GM19438 (cell line): ENCODE results near the gene XIRP2.

ENCODE experiments used
- ATAC-seq: cut with Tn5 transposase; IDR thresholded peaks from one replicate; pipeline ENCODE4 v1.9.1; 2021; ENCODE audit warnings: low read depth; ENCODE audit not compliant: unreplicated experiment

XIRP2 gene

GRCh38 chr2:167271932-167272331 is 383.7 kb downstream of the XIRP2 start:
- no peak for ATAC-seq

- ATAC-seq = no peak
Observed at GRCh38 chr2:167275046-167275445, 386.8 kb downstream of the XIRP2 start.

DNA sequence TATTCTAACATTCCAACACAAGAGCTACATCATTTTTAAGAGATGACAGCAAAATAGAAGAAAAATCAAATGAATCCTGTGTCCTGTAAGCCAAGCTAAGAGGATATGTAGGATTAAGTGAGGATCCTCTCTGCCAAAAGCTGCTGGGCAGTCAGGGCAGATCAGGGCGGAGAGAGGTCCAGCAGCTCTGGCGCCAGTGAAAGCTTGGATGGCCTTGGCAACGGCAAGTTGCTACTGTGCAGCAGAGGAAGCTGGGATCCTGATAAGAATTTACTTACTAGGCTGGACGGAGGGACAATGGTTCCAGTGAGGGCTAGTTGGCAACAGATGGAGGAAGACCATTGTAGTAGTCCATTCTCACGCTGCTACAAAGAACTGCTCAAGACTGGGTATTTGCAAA is 391.5 kb downstream of the XIRP2 start:
- no peak for ATAC-seq

GRCh38 chr2:167287212-167287611 is 398.9 kb downstream of the XIRP2 start:
- no peak for ATAC-seq

DNA sequence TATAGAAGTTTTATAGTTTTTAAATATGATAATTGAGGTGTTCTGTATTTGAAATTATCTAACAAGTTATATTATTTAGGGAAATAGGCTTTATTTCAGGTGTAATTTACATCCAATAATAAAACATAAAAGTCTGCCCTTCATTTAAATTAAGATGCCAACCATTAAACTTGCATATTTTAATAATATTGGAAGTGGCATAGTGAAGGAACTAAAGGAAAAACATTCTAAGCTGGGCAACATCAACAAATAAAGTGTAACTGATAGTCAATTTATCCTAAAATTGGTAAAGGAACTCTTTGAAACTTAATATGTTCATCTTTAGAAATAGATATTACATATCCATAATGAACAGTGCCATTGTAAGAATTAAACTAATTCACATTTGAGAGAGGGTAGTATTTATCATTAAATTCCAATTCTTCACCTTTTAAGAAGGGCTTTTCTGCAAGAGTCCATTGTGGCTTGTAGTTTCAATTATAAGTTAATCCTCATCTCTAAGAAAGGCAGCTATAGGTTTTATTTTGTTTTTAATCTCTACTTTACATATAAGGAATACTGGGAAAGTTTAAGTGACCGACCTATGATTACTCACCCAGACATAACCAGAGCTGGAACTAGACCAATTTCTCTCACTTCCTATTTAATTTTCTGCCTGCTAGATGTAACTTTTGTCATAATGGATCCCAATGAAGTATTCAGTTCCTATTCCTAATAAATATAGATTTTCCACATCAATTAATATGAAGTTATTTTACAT is 401.6 kb downstream of the XIRP2 start:
- ATAC-seq = no peak

DNA sequence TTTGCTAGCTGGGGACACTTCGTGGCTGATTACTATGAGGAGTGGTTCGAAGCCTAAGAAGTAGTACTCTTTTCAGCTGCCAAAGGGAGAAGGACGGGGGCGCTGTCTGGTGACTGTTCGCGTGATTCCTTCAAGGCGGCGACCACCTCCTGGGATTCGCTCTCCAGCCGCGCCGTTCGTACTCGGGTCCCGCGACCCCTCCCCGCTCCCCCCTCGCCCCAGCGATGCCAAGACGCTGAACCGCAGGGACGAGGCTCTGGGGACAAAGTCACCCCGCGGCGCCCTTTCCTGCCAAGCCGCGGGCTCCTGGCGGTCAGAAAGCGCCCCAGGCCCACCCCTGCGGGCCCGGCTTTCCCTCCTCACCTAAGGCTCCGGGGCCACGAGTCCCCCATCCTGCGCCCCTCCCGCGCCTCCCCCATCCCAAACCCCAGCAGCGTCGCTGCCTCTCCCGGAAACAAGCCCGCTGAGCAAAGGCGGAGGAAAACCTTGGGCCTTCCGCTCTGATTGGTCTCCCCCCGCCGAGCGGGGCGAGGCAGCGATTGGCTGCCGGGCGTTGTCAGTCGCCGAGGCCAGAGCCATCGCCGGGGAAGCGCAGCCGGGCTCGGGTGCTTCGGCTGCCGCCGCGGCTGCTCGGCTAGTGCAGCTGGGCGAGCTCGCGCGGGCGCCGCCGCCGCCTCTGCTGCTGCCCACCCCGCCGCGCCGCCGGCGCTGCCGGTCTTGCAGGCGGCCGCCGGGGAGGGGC is 404.3 kb downstream of the XIRP2 start, which contains the start of gene B3GALT1:
Gene B3GALT1 (plus strand): TSS at position 572 of the 742 bp plus-strand sequence.
- ATAC-seq = peak; percentile 100

GRCh38 chr2:167293172-167293781 is 405.0 kb downstream of the XIRP2 start:
- peak; percentile 19 for ATAC-seq

- no peak for ATAC-seq
Observed at GRCh38 chr2:167293943-167294775, 405.9 kb downstream of the XIRP2 start.

- no peak for ATAC-seq
Observed at GRCh38 chr2:167294776-167295140, 406.5 kb downstream of the XIRP2 start.

DNA sequence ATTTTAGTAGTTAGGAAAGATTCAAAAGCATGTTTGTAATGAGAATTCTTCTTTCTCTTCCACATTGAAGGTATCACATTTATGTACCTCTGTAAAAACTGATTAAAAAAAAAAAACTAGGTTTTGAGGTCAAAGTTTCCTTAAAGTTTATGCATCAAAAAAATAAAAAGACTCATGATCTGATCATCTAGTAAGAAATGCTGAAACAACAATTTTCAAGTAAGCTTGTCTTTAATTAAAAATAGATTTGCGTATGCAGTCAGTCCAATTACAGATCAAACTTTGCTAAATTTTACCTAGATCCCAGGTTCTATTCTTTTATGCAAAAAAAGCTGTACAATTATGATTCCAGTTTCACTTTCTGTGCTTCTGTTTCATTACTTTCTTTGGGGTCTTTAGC is 409.0 kb downstream of the XIRP2 start:
- ATAC-seq = no peak

- no peak for ATAC-seq
Observed at GRCh38 chr2:167298017-167298416, 409.7 kb downstream of the XIRP2 start.
